ENCODE data around the gene PACSIN1.

The PACSIN1 gene

GRCh38 chr6:34528996-34529664, 63.3 kb downstream of the PACSIN1 start:
- Histone ChIP-seq H3K23ac (ENCODE audit: low read depth, low read length, poor library complexity) (no peak overlapping the region), H3K4ac (ENCODE audit: low read length) (no peak overlapping the region), H3K18ac (ENCODE audit: low read length) (no peak overlapping the region), H3K14ac (ENCODE audit: low read length) (no peak overlapping the region), H2BK12ac (ENCODE audit: low read length) (no peak overlapping the region), H3K4me2 (ENCODE audit: insufficient read depth, low read length, poor library complexity, severe bottlenecking) (no peak overlapping the region), H2AFZ (ENCODE audit: low read length) (no peak overlapping the region), H3K4me3 (ENCODE audit: low read length in 2 of 2) (no peak overlapping the region), H3K36me3 (replicated peaks in 1 of 2; ENCODE audit: control insufficient read depth in 2 of 2, insufficient read depth in 2 of 2, low read length in 2 of 2) (no peaks in the 10 kb centered on the region), H3K27ac (replicated peaks; ENCODE audit: low read length) (no peak overlapping the region), H3K4me1 (ENCODE audit: control insufficient read depth in 2 of 2, insufficient read depth in 1 of 2, low read depth in 1 of 2, low read length in 2 of 2) (peaks cover 0 to 7% of the 10 kb centered on the region in 2 donors), H4K91ac (ENCODE audit: low read depth, low read length, poor library complexity) (no peak overlapping the region), H2BK15ac (ENCODE audit: low read length) (peak overlapping the region; percentile 43), H2AK5ac (ENCODE audit: low read depth, low read length) (peak overlapping the region; percentile 85), H2BK120ac (ENCODE audit: low read depth, low read length) (no peak overlapping the region), H3K79me1 (ENCODE audit: low read depth, low read length) (no peaks in the 10 kb centered on the region), H3K9me3 (replicated peaks in 1 of 2; ENCODE audit: control insufficient read depth in 2 of 2, insufficient read depth in 1 of 2, low read depth in 1 of 2, low read length in 2 of 2) (no peaks in the 10 kb centered on the region), H3K9ac (ENCODE audit: low read depth, low read length, poor library complexity) (no peak overlapping the region), H4K8ac (ENCODE audit: low read depth, low read length) (no peak overlapping the region), H3K27me3 (ENCODE audit: control insufficient read depth in 3 of 3, insufficient read depth in 3 of 3, low read depth in 1 of 3, low read length in 3 of 3) (peaks cover 0 to 42% (median 0%) of the 10 kb centered on the region in 3 experiments), H2BK5ac (ENCODE audit: low read length) (no peak overlapping the region)
- DNase-seq (ENCODE audit: low spot score): no peak
- WGBS, 2 donors (ENCODE audit: extremely low coverage in 2 of 2, insufficient read length in 2 of 2, insufficient replicate concordance in 1 of 2): no CpG with 5 or more reads among the region's 8 CpGs

GRCh38 chr6:34529665-34530327, 63.9 kb downstream of the PACSIN1 start:
- Histone ChIP-seq H2BK120ac (ENCODE audit: low read depth, low read length) (no peak overlapping the region), H2BK12ac (ENCODE audit: low read length) (no peak overlapping the region), H3K27me3 (ENCODE audit: control insufficient read depth in 3 of 3, insufficient read depth in 3 of 3, low read depth in 1 of 3, low read length in 3 of 3) (peaks cover 0 to 43% (median 0%) of the 10 kb centered on the region in 3 experiments), H3K36me3 (replicated peaks in 1 of 2; ENCODE audit: control insufficient read depth in 2 of 2, insufficient read depth in 2 of 2, low read length in 2 of 2) (no peaks in the 10 kb centered on the region), H3K79me1 (ENCODE audit: low read depth, low read length) (no peaks in the 10 kb centered on the region), H3K4ac (ENCODE audit: low read length) (no peak overlapping the region), H3K9ac (ENCODE audit: low read depth, low read length, poor library complexity) (peak overlapping the region; percentile 50), H2AK5ac (ENCODE audit: low read depth, low read length) (peak overlapping the region; percentile 85), H3K14ac (ENCODE audit: low read length) (no peak overlapping the region), H2BK5ac (ENCODE audit: low read length) (no peak overlapping the region), H3K4me3 (ENCODE audit: low read length in 2 of 2) (no peak overlapping the region), H4K8ac (ENCODE audit: low read depth, low read length) (no peak overlapping the region), H3K4me1 (ENCODE audit: control insufficient read depth in 2 of 2, insufficient read depth in 1 of 2, low read depth in 1 of 2, low read length in 2 of 2) (peaks cover 0 to 7% of the 10 kb centered on the region in 2 donors), H2AFZ (ENCODE audit: low read length) (no peak overlapping the region), H3K23ac (ENCODE audit: low read depth, low read length, poor library complexity) (no peak overlapping the region), H3K4me2 (ENCODE audit: insufficient read depth, low read length, poor library complexity, severe bottlenecking) (no peak overlapping the region), H4K91ac (ENCODE audit: low read depth, low read length, poor library complexity) (no peak overlapping the region), H3K27ac (replicated peaks; ENCODE audit: low read length) (no peak overlapping the region), H3K9me3 (replicated peaks in 1 of 2; ENCODE audit: control insufficient read depth in 2 of 2, insufficient read depth in 1 of 2, low read depth in 1 of 2, low read length in 2 of 2) (no peaks in the 10 kb centered on the region), H2BK15ac (ENCODE audit: low read length) (no peak overlapping the region), H3K18ac (ENCODE audit: low read length) (peak overlapping the region; percentile 44)
- WGBS, 2 donors (ENCODE audit: extremely low coverage in 2 of 2, insufficient read length in 2 of 2, insufficient replicate concordance in 1 of 2): no CpG with 5 or more reads among the region's 10 CpGs
- no peak for DNase-seq (ENCODE audit: low spot score)

- Histone ChIP-seq H2BK15ac (ENCODE audit: low read length) (no peak overlapping the region), H2AFZ (ENCODE audit: low read length) (no peak overlapping the region), H3K27me3 (ENCODE audit: control insufficient read depth in 3 of 3, insufficient read depth in 3 of 3, low read depth in 1 of 3, low read length in 3 of 3) (peaks cover 0 to 42% (median 0%) of the 10 kb centered on the region in 3 experiments), H2AK5ac (ENCODE audit: low read depth, low read length) (no peak overlapping the region), H3K14ac (ENCODE audit: low read length) (no peak overlapping the region), H3K23ac (ENCODE audit: low read depth, low read length, poor library complexity) (no peak overlapping the region), H3K4me1 (ENCODE audit: control insufficient read depth in 2 of 2, insufficient read depth in 1 of 2, low read depth in 1 of 2, low read length in 2 of 2) (peaks cover 0 to 7% of the 10 kb centered on the region in 2 donors), H3K79me1 (ENCODE audit: low read depth, low read length) (no peaks in the 10 kb centered on the region), H3K27ac (replicated peaks; ENCODE audit: low read length) (no peak overlapping the region), H3K36me3 (replicated peaks in 1 of 2; ENCODE audit: control insufficient read depth in 2 of 2, insufficient read depth in 2 of 2, low read length in 2 of 2) (no peaks in the 10 kb centered on the region), H2BK12ac (ENCODE audit: low read length) (no peak overlapping the region), H4K91ac (ENCODE audit: low read depth, low read length, poor library complexity) (no peak overlapping the region), H2BK5ac (ENCODE audit: low read length) (no peak overlapping the region), H2BK120ac (ENCODE audit: low read depth, low read length) (no peak overlapping the region), H3K4ac (ENCODE audit: low read length) (no peak overlapping the region), H3K9me3 (replicated peaks in 1 of 2; ENCODE audit: control insufficient read depth in 2 of 2, insufficient read depth in 1 of 2, low read depth in 1 of 2, low read length in 2 of 2) (no peaks in the 10 kb centered on the region), H3K9ac (ENCODE audit: low read depth, low read length, poor library complexity) (no peak overlapping the region), H3K4me2 (ENCODE audit: insufficient read depth, low read length, poor library complexity, severe bottlenecking) (no peak overlapping the region), H3K18ac (ENCODE audit: low read length) (no peak overlapping the region), H3K4me3 (ENCODE audit: low read length in 2 of 2) (no peak overlapping the region), H4K8ac (ENCODE audit: low read depth, low read length) (no peak overlapping the region)
- no peak for DNase-seq (ENCODE audit: low spot score)
- WGBS, 2 donors (ENCODE audit: extremely low coverage in 2 of 2, insufficient read length in 2 of 2, insufficient replicate concordance in 1 of 2): no CpG with 5 or more reads among the region's 18 CpGs
Measured at GRCh38 chr6:34530753-34531365, 65.0 kb downstream of the PACSIN1 start.

GRCh38 chr6:34531580-34532201, 65.8 kb downstream of the PACSIN1 start:
- peak overlapping the region; percentile 80 for H3K18ac ChIP-seq (ENCODE audit: low read length)
- H3K4ac ChIP-seq (ENCODE audit: low read length): no peak overlapping the region
- peaks cover 0 to 44% (median 0%) of the 10 kb centered on the region in 3 experiments for H3K27me3 ChIP-seq (ENCODE audit: control insufficient read depth in 3 of 3, insufficient read depth in 3 of 3, low read depth in 1 of 3, low read length in 3 of 3)
- no peak overlapping the region for H2AFZ ChIP-seq (ENCODE audit: low read length)
- no peak overlapping the region for H2BK5ac ChIP-seq (ENCODE audit: low read length)
- peak overlapping the region; percentile 48 for H3K4me2 ChIP-seq (ENCODE audit: insufficient read depth, low read length, poor library complexity, severe bottlenecking)
- peak overlapping the region; percentile 20 for H3K23ac ChIP-seq (ENCODE audit: low read depth, low read length, poor library complexity)
- H3K9ac ChIP-seq (ENCODE audit: low read depth, low read length, poor library complexity): no peak overlapping the region
- H3K4me1 ChIP-seq (ENCODE audit: control insufficient read depth in 2 of 2, insufficient read depth in 1 of 2, low read depth in 1 of 2, low read length in 2 of 2): peaks cover 0 to 3% of the 10 kb centered on the region in 2 donors
- H3K9me3 ChIP-seq (replicated peaks in 1 of 2; ENCODE audit: control insufficient read depth in 2 of 2, insufficient read depth in 1 of 2, low read depth in 1 of 2, low read length in 2 of 2): no peaks in the 10 kb centered on the region
- no peak overlapping the region for H3K4me3 ChIP-seq (ENCODE audit: low read length in 2 of 2)
- WGBS, 2 donors (ENCODE audit: extremely low coverage in 2 of 2, insufficient read length in 2 of 2, insufficient replicate concordance in 1 of 2): no CpG with 5 or more reads among the region's 29 CpGs
- H3K79me1 ChIP-seq (ENCODE audit: low read depth, low read length): no peaks in the 10 kb centered on the region
- H3K14ac ChIP-seq (ENCODE audit: low read length): no peak overlapping the region
- DNase-seq (ENCODE audit: low spot score): no peak
- no peak overlapping the region for H2BK120ac ChIP-seq (ENCODE audit: low read depth, low read length)
- H2BK15ac ChIP-seq (ENCODE audit: low read length): no peak overlapping the region
- H2AK5ac ChIP-seq (ENCODE audit: low read depth, low read length): no peak overlapping the region
- H2BK12ac ChIP-seq (ENCODE audit: low read length): peak overlapping the region; percentile 9
- H4K8ac ChIP-seq (ENCODE audit: low read depth, low read length): no peak overlapping the region
- H3K27ac ChIP-seq (replicated peaks; ENCODE audit: low read length): no peak overlapping the region
- no peak overlapping the region for H4K91ac ChIP-seq (ENCODE audit: low read depth, low read length, poor library complexity)
- no peaks in the 10 kb centered on the region for H3K36me3 ChIP-seq (replicated peaks in 1 of 2; ENCODE audit: control insufficient read depth in 2 of 2, insufficient read depth in 2 of 2, low read length in 2 of 2)

All from neuronal stem cell (in vitro differentiated cells).